CD8-positive, alpha-beta memory T cell (primary cell): ENCODE results near the gene CNTNAP5. TPM values are rescaled to one million over a fixed set of nuclear protein-coding genes. Genes with fewer than 3 reads are reported as not detected.

Experiments
- CTCF ChIA-PET: fragments of 350-600 bp; sonication (Branson Sonifier 250); formaldehyde crosslinking; loops from one replicate; lab custom pipeline; 2021; ENCODE audit warnings: antibody characterized with exemption; lab: Charles Lee
- POLR2A ChIA-PET: fragments of 350-600 bp; sonication (Branson Sonifier 250); formaldehyde crosslinking; loops from one replicate; lab custom pipeline; 2021; ENCODE audit warnings: antibody characterized with exemption; lab: Charles Lee
- DNase-seq, 5 donors: peaks; one replicate each; pipeline versions ENCODE4 v3.0.0 to v3.0.0-alpha.2; 2020 to 2022; ENCODE audit warnings: mixed read lengths in 1 of 5
- H3K27ac ChIP-seq: one replicate; pipeline ENCODE4 v1.7.0; 2013; ENCODE audit warnings: low read depth, mild to moderate bottlenecking, low read length, moderate library complexity
- H3K27me3 ChIP-seq: 2 replicates; pipeline ENCODE4 v1.7.0; 2013; ENCODE audit warnings: low read length, mild to moderate bottlenecking; ENCODE audit not compliant: insufficient read depth, poor library complexity, severe bottlenecking
- H3K36me3 ChIP-seq: 2 replicates; pipeline ENCODE4 v1.7.0; 2013; ENCODE audit warnings: mild to moderate bottlenecking, low read length, moderate library complexity; ENCODE audit not compliant: insufficient read depth
- H3K4me1 ChIP-seq: 2 replicates; pipeline ENCODE4 v1.7.0; 2013; ENCODE audit warnings: mild to moderate bottlenecking, low read length, moderate library complexity; ENCODE audit not compliant: insufficient read depth
- H3K4me3 ChIP-seq: 2 replicates; pipeline ENCODE4 v1.7.0; 2013; ENCODE audit warnings: mild to moderate bottlenecking, low read length
- H3K9me3 ChIP-seq: 2 replicates; pipeline ENCODE4 v1.7.0; 2013; ENCODE audit warnings: mild to moderate bottlenecking, low read length
- H3K27ac Mint-ChIP-seq, 8 donors: one replicate each; pipeline ENCODE4 v1.8.0; 2020 to 2021; ENCODE audit warnings: mixed read lengths in 8 of 8, mild to moderate bottlenecking in 6 of 8, inconsistent platforms in 3 of 8, moderate library complexity in 3 of 8
- H3K27me3 Mint-ChIP-seq, 2 donors: one replicate each; pipeline ENCODE4 v1.8.0; 2020 to 2021; ENCODE audit warnings: mixed read lengths in 2 of 2, mild to moderate bottlenecking in 1 of 2, moderate library complexity in 1 of 2
- H3K36me3 Mint-ChIP-seq, 3 donors: one replicate each; pipeline ENCODE4 v1.8.0; 2020 to 2021; ENCODE audit warnings: mixed read lengths in 3 of 3, inconsistent platforms in 1 of 3, mild to moderate bottlenecking in 1 of 3
- H3K4me1 Mint-ChIP-seq, 3 donors: one replicate each; pipeline ENCODE4 v1.8.0; 2020 to 2021; ENCODE audit warnings: mixed read lengths in 3 of 3, inconsistent platforms in 1 of 3, mild to moderate bottlenecking in 1 of 3
- H3K4me3 Mint-ChIP-seq, 7 donors: one replicate each; pipeline ENCODE4 v1.8.0; 2020 to 2021; ENCODE audit warnings: mixed read lengths in 7 of 7, mild to moderate bottlenecking in 6 of 7, moderate library complexity in 4 of 7, inconsistent platforms in 2 of 7
- H3K9me3 Mint-ChIP-seq, 5 donors: one replicate each; pipeline ENCODE4 v1.8.0; 2020 to 2022; ENCODE audit warnings: mixed read lengths in 5 of 5, mild to moderate bottlenecking in 3 of 5, moderate library complexity in 2 of 5, inconsistent platforms in 1 of 5
- polyA plus RNA-seq: library from polyadenylated mRNA; unstranded; fragments of 300-500 nt; fragmentation: Illumina TruSeq; gene quantifications from one replicate; pipeline ENCODE4 v1.2.3, GENCODE V29; 2021
- total RNA-seq, 2 experiments: library from RNA; stranded (reverse); gene quantifications; one replicate each; pipeline ENCODE4 v1.2.3, GENCODE V29; 2021

CNTNAP5 gene
- total and polyA plus RNA-seq, 3 experiments from 2014 or later: not detected

- ChIA-PET POLR2A (no interaction called here), CTCF (no interaction called here)
- no peaks in the 10 kb centered on the region for H3K27me3 ChIP-seq
- DNase-seq: no peak
- H3K27ac Mint-ChIP-seq: no peak overlapping the region
- no peaks in the 10 kb centered on the region for H3K9me3 ChIP-seq
- no peak overlapping the region for H3K27ac ChIP-seq
- H3K4me1 ChIP-seq: no peaks in the 10 kb centered on the region
- peaks cover 0 to 1% of the 10 kb centered on the region in 2 donors for H3K27me3 Mint-ChIP-seq
- H3K4me3 ChIP-seq: no peak overlapping the region
- H3K36me3 ChIP-seq: no peaks in the 10 kb centered on the region
- peaks cover 7 to 20% (median 9%) of the 10 kb centered on the region in 5 donors for H3K9me3 Mint-ChIP-seq
- H3K4me1 Mint-ChIP-seq: no peaks in the 10 kb centered on the region
- H3K4me3 Mint-ChIP-seq: no peak overlapping the region
- H3K36me3 Mint-ChIP-seq: peaks cover 0 to 2% (median 0%) of the 10 kb centered on the region in 3 donors
These were observed 495.9 kb downstream of the CNTNAP5 start for GRCh38 chr2:124520953-124521352.

DNA sequence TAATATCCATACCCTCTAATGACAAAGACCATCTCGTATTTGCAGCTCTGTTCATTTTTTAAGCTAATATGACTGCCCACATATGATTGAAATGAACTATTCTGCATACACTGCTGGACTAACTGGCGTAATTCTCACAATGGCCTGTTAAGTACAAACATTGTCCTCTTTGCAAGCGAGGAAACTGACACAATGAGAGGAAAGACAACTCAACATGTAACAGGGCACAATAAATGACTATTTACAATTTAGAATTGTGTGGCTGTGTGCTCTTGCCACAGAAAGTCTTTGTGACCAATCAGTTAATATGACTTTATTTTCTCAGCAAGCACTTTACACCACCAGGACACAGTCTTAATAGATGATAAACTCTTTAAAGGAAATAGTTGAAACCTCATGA is 498.0 kb downstream of the CNTNAP5 start:
- Histone ChIP-seq H3K4me3 (no peak overlapping the region), H3K27me3 (no peaks in the 10 kb centered on the region), H3K27ac (no peak overlapping the region), H3K9me3 (no peaks in the 10 kb centered on the region), H3K4me1 (no peaks in the 10 kb centered on the region), H3K36me3 (no peaks in the 10 kb centered on the region)
- H3K36me3 Mint-ChIP-seq: no peaks in the 10 kb centered on the region
- no peaks in the 10 kb centered on the region for H3K27me3 Mint-ChIP-seq
- no peak for DNase-seq
- CTCF ChIA-PET: no interaction called here
- POLR2A ChIA-PET: no interaction called here
- peaks cover 0 to 13% (median 3%) of the 10 kb centered on the region in 5 donors for H3K9me3 Mint-ChIP-seq
- no peaks in the 10 kb centered on the region for H3K4me1 Mint-ChIP-seq
- no peak overlapping the region for H3K4me3 Mint-ChIP-seq
- H3K27ac Mint-ChIP-seq: no peak overlapping the region

DNA sequence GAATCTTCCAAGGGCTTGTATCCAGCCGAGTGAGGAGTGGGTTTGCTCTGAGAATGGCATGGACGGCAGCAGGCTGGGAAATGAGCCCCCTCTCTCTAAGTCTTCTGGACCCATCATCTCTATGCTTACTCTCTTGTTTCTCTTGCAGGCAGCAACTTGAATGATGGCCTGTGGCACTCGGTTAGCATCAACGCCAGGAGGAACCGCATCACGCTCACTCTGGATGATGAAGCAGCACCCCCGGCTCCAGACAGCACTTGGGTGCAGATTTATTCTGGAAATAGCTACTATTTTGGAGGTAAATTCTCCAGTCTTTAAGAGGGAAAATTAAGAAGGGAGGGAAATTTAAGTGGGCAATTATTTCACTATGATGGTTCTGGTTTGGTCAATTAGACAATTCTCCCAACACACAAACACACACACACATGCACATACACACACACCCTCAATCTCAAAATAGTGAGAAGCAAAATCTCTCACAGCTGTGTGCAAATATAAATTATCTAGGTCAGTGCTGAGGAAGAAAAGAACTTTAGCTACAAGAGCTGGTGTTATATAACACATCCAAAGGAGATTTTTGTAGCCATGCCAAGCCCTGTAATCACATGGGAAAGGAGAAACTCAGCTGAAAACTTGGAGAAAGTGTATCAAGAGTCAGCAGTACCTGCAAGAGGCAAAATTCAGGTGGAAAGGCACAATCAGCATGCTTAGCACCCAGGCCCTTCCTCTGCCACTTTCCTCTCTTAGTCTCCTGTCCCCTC is 499.2 kb downstream of the CNTNAP5 start:
- Histone ChIP-seq H3K4me1 (no peaks in the 10 kb centered on the region), H3K4me3 (no peak overlapping the region), H3K27ac (no peak overlapping the region), H3K36me3 (no peaks in the 10 kb centered on the region), H3K9me3 (no peaks in the 10 kb centered on the region), H3K27me3 (no peaks in the 10 kb centered on the region)
- POLR2A ChIA-PET: no interaction called here
- Mint-ChIP-seq H3K27me3 (no peaks in the 10 kb centered on the region), H3K27ac (no peak overlapping the region), H3K9me3 (peaks cover under 1 to 13% (median 3%) of the 10 kb centered on the region in 5 donors), H3K4me1 (no peaks in the 10 kb centered on the region), H3K36me3 (no peaks in the 10 kb centered on the region), H3K4me3 (no peak overlapping the region)
- CTCF ChIA-PET: no interaction called here
- no peak for DNase-seq

DNA sequence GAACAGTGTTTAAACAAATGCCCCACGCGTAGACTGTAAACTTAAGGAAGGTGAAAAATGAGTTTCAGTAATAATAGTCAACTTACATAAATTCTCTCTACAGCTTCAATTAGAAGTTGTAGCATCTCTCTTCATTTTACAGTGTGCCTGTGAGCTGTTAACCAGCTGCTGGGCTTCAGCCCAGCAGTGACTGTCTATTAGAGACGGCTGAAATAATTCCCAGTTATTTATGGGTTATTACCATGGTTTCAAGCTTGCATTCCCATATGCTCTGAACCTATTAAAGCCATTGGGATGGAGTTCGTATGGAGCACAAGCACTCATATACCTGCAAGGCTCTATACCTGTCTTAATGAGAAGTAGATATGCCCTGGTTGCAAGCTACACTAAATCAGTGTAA is 501.1 kb downstream of the CNTNAP5 start:
- Mint-ChIP-seq H3K9me3 (peaks cover 2 to 13% (median 4%) of the 10 kb centered on the region in 5 donors), H3K27ac (no peak overlapping the region), H3K4me1 (no peaks in the 10 kb centered on the region), H3K27me3 (no peaks in the 10 kb centered on the region), H3K36me3 (no peaks in the 10 kb centered on the region), H3K4me3 (no peak overlapping the region)
- POLR2A ChIA-PET: no interaction called here
- no peak overlapping the region for H3K27ac ChIP-seq
- no peaks in the 10 kb centered on the region for H3K36me3 ChIP-seq
- no peak for DNase-seq
- no peaks in the 10 kb centered on the region for H3K9me3 ChIP-seq
- no peaks in the 10 kb centered on the region for H3K27me3 ChIP-seq
- no peak overlapping the region for H3K4me3 ChIP-seq
- CTCF ChIA-PET: no interaction called here
- H3K4me1 ChIP-seq: no peaks in the 10 kb centered on the region

- Mint-ChIP-seq H3K9me3 (peaks cover 2 to 20% (median 11%) of the 10 kb centered on the region in 5 donors), H3K36me3 (peaks cover 0 to 2% (median 0%) of the 10 kb centered on the region in 3 donors), H3K4me3 (no peak overlapping the region), H3K27me3 (peaks cover 0 to 2% of the 10 kb centered on the region in 2 donors), H3K27ac (no peak overlapping the region), H3K4me1 (no peaks in the 10 kb centered on the region)
- Histone ChIP-seq H3K4me1 (no peaks in the 10 kb centered on the region), H3K27me3 (no peaks in the 10 kb centered on the region), H3K27ac (no peak overlapping the region), H3K36me3 (no peaks in the 10 kb centered on the region), H3K9me3 (no peaks in the 10 kb centered on the region), H3K4me3 (no peak overlapping the region)
- POLR2A ChIA-PET: no interaction called here
- no peak for DNase-seq
- CTCF ChIA-PET: no interaction called here
These were observed 505.1 kb downstream of the CNTNAP5 start for GRCh38 chr2:124530203-124530602.

GRCh38 chr2:124533226-124533954 is 508.3 kb downstream of the CNTNAP5 start:
- ChIA-PET POLR2A (no interaction called here), CTCF (no interaction called here)
- Mint-ChIP-seq H3K27me3 (peaks cover 0 to 2% of the 10 kb centered on the region in 2 donors), H3K9me3 (peaks cover 0 to 21% (median 15%) of the 10 kb centered on the region in 5 donors), H3K27ac (no peak overlapping the region), H3K4me3 (no peak overlapping the region), H3K4me1 (no peaks in the 10 kb centered on the region), H3K36me3 (peaks cover 0 to 2% (median 0%) of the 10 kb centered on the region in 3 donors)
- Histone ChIP-seq H3K4me1 (no peaks in the 10 kb centered on the region), H3K36me3 (no peaks in the 10 kb centered on the region), H3K27ac (no peak overlapping the region), H3K9me3 (no peaks in the 10 kb centered on the region), H3K27me3 (no peaks in the 10 kb centered on the region), H3K4me3 (no peak overlapping the region)
- DNase-seq: no peak

DNA sequence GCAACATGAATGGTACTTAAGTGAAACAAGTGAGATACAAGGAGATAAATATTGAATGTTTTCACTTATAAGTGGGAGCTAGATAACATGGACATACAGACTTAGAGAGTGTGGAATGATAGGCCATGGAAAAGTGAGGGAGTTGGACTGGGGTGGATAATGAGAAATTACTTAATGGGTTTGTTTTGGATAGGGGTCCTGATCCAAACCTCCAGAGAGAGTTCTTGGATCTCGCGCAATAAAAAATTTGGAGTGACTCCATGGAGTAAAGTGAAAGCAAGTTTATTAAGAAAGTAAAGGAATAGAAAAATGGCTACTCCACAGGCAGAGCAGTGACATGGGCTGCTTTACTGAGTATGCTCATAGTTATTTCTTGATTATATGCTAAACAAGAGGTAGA is 508.9 kb downstream of the CNTNAP5 start:
- H3K4me3 ChIP-seq: no peak overlapping the region
- ChIA-PET POLR2A (no interaction called here), CTCF (no interaction called here)
- peaks cover 0 to 2% (median 0%) of the 10 kb centered on the region in 3 donors for H3K36me3 Mint-ChIP-seq
- no peaks in the 10 kb centered on the region for H3K27me3 ChIP-seq
- DNase-seq: no peak
- H3K9me3 ChIP-seq: no peaks in the 10 kb centered on the region
- no peak overlapping the region for H3K27ac Mint-ChIP-seq
- no peak overlapping the region for H3K4me3 Mint-ChIP-seq
- no peaks in the 10 kb centered on the region for H3K4me1 ChIP-seq
- no peak overlapping the region for H3K27ac ChIP-seq
- no peaks in the 10 kb centered on the region for H3K36me3 ChIP-seq
- peaks cover 0 to 21% (median 15%) of the 10 kb centered on the region in 5 donors for H3K9me3 Mint-ChIP-seq
- H3K27me3 Mint-ChIP-seq: peaks cover 0 to 2% of the 10 kb centered on the region in 2 donors
- H3K4me1 Mint-ChIP-seq: no peaks in the 10 kb centered on the region

DNA sequence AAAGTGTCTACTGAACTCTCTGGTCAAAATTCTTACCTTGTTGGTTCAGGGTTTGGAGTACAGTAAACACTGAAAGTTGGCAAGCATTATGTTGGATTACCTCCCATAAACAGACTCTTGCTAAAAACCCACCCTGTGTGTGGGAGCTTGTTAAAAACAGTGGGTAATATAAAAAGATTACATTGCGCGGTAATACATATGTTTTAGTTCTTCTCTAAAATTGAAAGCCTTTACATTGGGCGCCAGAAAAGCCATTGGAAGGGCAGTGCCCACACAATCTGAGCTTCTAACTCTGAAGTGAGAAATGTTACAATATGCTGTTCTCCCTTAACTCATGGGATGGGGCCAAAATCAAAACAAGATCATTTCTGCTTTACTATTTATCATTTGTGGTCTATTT is 510.7 kb downstream of the CNTNAP5 start:
- no peaks in the 10 kb centered on the region for H3K4me1 ChIP-seq
- no peak overlapping the region for H3K27ac Mint-ChIP-seq
- peaks cover 0 to 2% (median 0%) of the 10 kb centered on the region in 3 donors for H3K36me3 Mint-ChIP-seq
- H3K27me3 Mint-ChIP-seq: peaks cover 0 to 2% of the 10 kb centered on the region in 2 donors
- no peak overlapping the region for H3K4me3 ChIP-seq
- ChIA-PET POLR2A (no interaction called here), CTCF (no interaction called here)
- peaks cover 0 to 19% (median 13%) of the 10 kb centered on the region in 5 donors for H3K9me3 Mint-ChIP-seq
- no peak overlapping the region for H3K27ac ChIP-seq
- no peak for DNase-seq
- H3K27me3 ChIP-seq: no peaks in the 10 kb centered on the region
- H3K4me3 Mint-ChIP-seq: no peak overlapping the region
- H3K9me3 ChIP-seq: no peaks in the 10 kb centered on the region
- H3K36me3 ChIP-seq: no peaks in the 10 kb centered on the region
- no peaks in the 10 kb centered on the region for H3K4me1 Mint-ChIP-seq
